ENCODE data around the gene PLCE1. TPM values are rescaled to one million over a fixed set of nuclear protein-coding genes. Genes with fewer than 3 reads are reported as not detected.

The PLCE1 gene
- total RNA-seq, 1 donor from 2014 or later = 3.2 TPM

DNA sequence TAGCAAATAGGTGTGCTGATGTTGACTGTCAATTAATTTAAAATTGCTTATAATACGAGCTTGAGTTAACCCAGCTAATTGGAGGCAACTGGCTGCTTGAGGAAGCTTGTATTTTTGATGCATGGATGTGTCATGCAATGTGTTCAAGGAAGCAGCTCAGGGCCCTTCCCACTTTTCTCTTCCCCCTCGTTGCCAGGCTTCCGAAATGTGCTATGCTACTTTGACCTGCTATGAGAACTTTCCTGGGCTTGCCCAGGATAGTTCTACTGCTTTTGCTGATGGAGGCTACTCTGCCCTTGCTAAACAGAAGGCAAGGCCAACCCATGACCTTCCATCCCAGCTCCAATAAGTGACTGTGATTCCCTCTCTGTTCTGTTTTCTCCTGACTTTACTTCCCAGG, 24.4 kb downstream of the PLCE1 start:
- Mint-ChIP-seq H3K4me3 (no peak overlapping the region), H3K27me3 (ENCODE audit: low read depth) (peaks cover 4% of the 10 kb centered on the region), H3K27ac (no peak overlapping the region), H3K36me3 (no peaks in the 10 kb centered on the region), H3K9me3 (no peaks in the 10 kb centered on the region), H3K4me1 (peaks cover 2% of the 10 kb centered on the region)
- TF ChIP-seq, protein P1, sequence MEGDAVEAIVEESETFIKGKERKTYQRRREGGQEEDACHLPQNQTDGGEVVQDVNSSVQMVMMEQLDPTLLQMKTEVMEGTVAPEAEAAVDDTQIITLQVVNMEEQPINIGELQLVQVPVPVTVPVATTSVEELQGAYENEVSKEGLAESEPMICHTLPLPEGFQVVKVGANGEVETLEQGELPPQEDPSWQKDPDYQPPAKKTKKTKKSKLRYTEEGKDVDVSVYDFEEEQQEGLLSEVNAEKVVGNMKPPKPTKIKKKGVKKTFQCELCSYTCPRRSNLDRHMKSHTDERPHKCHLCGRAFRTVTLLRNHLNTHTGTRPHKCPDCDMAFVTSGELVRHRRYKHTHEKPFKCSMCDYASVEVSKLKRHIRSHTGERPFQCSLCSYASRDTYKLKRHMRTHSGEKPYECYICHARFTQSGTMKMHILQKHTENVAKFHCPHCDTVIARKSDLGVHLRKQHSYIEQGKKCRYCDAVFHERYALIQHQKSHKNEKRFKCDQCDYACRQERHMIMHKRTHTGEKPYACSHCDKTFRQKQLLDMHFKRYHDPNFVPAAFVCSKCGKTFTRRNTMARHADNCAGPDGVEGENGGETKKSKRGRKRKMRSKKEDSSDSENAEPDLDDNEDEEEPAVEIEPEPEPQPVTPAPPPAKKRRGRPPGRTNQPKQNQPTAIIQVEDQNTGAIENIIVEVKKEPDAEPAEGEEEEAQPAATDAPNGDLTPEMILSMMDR (IDR thresholded peaks at IDR 0.05; ENCODE audit: unreplicated experiment) = no peak
- no peak for DNase-seq (ENCODE audit: low spot score in 2 of 2, unreplicated experiment in 2 of 2)

DNA sequence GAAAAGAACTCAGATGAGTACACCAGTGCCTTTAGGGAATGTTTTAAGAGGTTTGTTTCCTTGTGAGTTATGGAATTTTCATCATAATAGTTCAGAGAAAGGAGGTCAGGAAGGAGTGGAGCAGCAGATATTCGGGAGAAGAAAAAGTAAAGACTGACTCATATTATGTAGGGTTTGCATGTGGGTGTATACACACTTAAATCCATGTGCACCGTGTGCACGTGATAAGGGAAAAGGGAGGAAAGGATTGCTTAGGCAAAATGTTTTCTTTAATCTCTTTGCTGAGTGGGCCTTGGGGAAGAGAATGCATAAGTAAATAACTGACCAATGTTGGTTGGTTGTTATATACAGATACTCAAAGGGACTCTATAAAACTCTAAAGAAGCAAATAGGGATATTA, 30.2 kb downstream of the PLCE1 start:
- Mint-ChIP-seq H3K9me3 (peaks cover 28% of the 10 kb centered on the region), H3K4me1 (no peaks in the 10 kb centered on the region), H3K27ac (no peak overlapping the region), H3K36me3 (peaks cover 4% of the 10 kb centered on the region), H3K4me3 (no peak overlapping the region), H3K27me3 (ENCODE audit: low read depth) (peaks cover 5% of the 10 kb centered on the region)
- TF ChIP-seq, protein P1 (IDR thresholded peaks at IDR 0.05; ENCODE audit: unreplicated experiment) = no peak
- no peak for DNase-seq (ENCODE audit: low spot score in 2 of 2, unreplicated experiment in 2 of 2)

DNA sequence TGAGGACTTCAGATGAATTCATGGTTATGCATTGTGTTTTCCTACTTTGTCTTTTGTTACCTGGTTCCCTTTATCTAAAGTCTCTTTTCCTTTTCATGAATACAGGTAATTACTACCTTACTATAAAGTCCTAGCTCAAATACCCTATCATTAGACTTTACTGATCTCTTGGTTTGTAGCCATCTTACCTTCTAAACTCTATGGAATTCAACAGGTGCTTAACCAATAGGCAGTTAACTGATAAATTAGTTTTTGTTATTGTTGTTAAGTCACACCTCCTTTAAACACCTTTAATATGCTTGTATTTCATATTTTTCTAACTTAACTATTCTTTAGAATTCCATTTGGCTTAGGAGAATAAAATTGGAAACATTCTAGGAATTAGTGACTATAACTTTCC, 30.7 kb downstream of the PLCE1 start:
- TF ChIP-seq, protein P1 (IDR thresholded peaks at IDR 0.05; ENCODE audit: unreplicated experiment) = no peak
- no peak overlapping the region for H3K27ac Mint-ChIP-seq
- DNase-seq (ENCODE audit: low spot score in 2 of 2, unreplicated experiment in 2 of 2) = no peak
- H3K9me3 Mint-ChIP-seq = peaks cover 32% of the 10 kb centered on the region
- H3K27me3 Mint-ChIP-seq (ENCODE audit: low read depth) = peaks cover 5% of the 10 kb centered on the region
- H3K4me3 Mint-ChIP-seq = no peak overlapping the region
- H3K36me3 Mint-ChIP-seq = peaks cover 4% of the 10 kb centered on the region
- no peaks in the 10 kb centered on the region for H3K4me1 Mint-ChIP-seq

DNA sequence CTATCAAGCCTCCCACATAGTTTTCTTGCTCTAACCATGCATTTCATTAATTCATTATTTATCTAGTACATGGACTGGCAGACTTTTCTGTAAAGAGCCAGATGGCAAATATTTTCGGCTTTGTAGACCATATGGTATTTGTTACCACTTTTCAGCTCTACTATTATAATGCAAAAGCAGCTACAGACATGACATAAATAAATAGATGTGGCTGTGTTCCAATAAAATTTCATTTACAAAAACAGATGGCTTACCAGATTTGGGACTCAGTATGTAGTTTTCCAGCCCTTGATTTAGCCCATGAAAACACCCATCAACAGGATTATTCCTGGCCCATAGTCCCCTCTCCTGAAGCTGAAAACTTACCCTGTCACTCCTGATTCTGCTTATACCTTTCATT, 32.1 kb downstream of the PLCE1 start:
- H3K9me3 Mint-ChIP-seq = peaks cover 43% of the 10 kb centered on the region
- H3K4me3 Mint-ChIP-seq = no peak overlapping the region
- H3K27ac Mint-ChIP-seq = no peak overlapping the region
- H3K4me1 Mint-ChIP-seq = no peaks in the 10 kb centered on the region
- H3K27me3 Mint-ChIP-seq (ENCODE audit: low read depth) = peaks cover 5% of the 10 kb centered on the region
- TF ChIP-seq, protein P1 (IDR thresholded peaks at IDR 0.05; ENCODE audit: unreplicated experiment) = no peak
- peaks cover 7% of the 10 kb centered on the region for H3K36me3 Mint-ChIP-seq
- DNase-seq (ENCODE audit: low spot score in 2 of 2, unreplicated experiment in 2 of 2) = no peak

DNA sequence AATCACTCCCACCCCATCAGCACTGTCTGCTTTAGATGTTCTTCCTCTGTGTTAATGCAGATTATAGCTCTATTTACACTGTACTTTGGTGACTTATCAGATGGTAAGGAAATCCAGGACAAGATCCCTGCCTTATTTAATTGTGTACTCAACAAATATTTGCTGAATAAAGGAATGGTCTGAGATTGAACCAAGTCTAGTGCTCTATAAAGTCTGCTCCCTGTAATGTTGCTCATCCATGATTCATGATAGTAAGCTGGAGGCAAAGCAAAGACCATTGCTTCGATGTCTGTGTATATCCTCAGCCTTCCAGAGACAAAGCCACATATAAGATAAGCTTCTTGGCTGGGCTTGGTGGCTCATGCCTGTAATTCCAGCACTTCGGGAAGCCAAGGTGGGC, 33.5 kb downstream of the PLCE1 start:
- H3K4me3 Mint-ChIP-seq = no peak overlapping the region
- peaks cover 5% of the 10 kb centered on the region for H3K27me3 Mint-ChIP-seq (ENCODE audit: low read depth)
- H3K9me3 Mint-ChIP-seq = peaks cover 55% of the 10 kb centered on the region
- H3K36me3 Mint-ChIP-seq = peaks cover 10% of the 10 kb centered on the region
- H3K27ac Mint-ChIP-seq = no peak overlapping the region
- no peaks in the 10 kb centered on the region for H3K4me1 Mint-ChIP-seq
- DNase-seq (ENCODE audit: low spot score in 2 of 2, unreplicated experiment in 2 of 2) = no peak
- TF ChIP-seq, protein P1 (IDR thresholded peaks at IDR 0.05; ENCODE audit: unreplicated experiment) = no peak

DNA sequence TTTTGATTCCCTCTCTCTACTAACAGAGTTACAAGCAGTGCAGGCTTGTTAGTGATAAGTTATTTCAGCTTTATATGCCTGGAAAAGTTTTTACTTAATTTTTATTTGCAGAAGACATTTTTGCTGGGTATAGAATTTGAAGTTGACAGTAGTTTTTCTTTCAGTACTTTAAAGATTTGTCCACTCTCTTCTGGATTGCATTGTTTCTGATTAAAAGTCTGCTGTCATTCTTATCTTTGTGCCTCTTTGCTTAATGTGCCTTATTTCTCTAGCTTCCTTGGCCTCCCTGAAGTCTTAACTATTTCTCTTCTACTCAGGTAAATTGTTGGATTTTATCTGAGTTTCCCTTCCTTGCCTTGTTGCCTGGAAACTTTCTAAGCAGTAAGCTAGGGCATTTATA, 36.2 kb downstream of the PLCE1 start:
- DNase-seq (ENCODE audit: low spot score in 2 of 2, unreplicated experiment in 2 of 2) = no peak
- H3K4me3 Mint-ChIP-seq = no peak overlapping the region
- peaks cover 53% of the 10 kb centered on the region for H3K9me3 Mint-ChIP-seq
- no peaks in the 10 kb centered on the region for H3K4me1 Mint-ChIP-seq
- no peak overlapping the region for H3K27ac Mint-ChIP-seq
- no peaks in the 10 kb centered on the region for H3K27me3 Mint-ChIP-seq (ENCODE audit: low read depth)
- H3K36me3 Mint-ChIP-seq = peaks cover 10% of the 10 kb centered on the region
- TF ChIP-seq, protein P1 (IDR thresholded peaks at IDR 0.05; ENCODE audit: unreplicated experiment) = no peak

All from mesothelial cell of epicardium (in vitro differentiated cells).